Liver (tissue), 9 donors: ENCODE measurements around the gene COPS9. TPM values are rescaled to one million over a fixed set of nuclear protein-coding genes. Genes with fewer than 3 reads are reported as not detected.

Experiments
- DNase-seq: peaks from one replicate; pipeline ENCODE4 v3.0.0-alpha.2; 2017; ENCODE audit warnings: low spot score
- H3K27ac ChIP-seq, 2 donors: one replicate each; pipeline ENCODE4 v1.7.0; 2013; ENCODE audit warnings: inconsistent platforms in 2 of 2, low read length in 2 of 2, control low read depth in 1 of 2, low read depth in 1 of 2, mild to moderate bottlenecking in 1 of 2
- H3K27me3 ChIP-seq, 4 donors: one replicate each; pipeline versions ENCODE4 v1.6.1 to v1.7.0; 2013; ENCODE audit warnings: low read length in 3 of 4, inconsistent platforms in 1 of 4, mild to moderate bottlenecking in 1 of 4, moderate library complexity in 1 of 4; ENCODE audit not compliant: control insufficient read depth in 4 of 4, insufficient read depth in 4 of 4
- H3K36me3 ChIP-seq, 4 donors: one replicate each; pipeline versions ENCODE4 v1.6.1 to v1.7.0; 2013; ENCODE audit warnings: low read length in 3 of 4, mild to moderate bottlenecking in 3 of 4, low read depth in 1 of 4, moderate library complexity in 1 of 4; ENCODE audit not compliant: control insufficient read depth in 4 of 4, insufficient read depth in 3 of 4
- H3K4me1 ChIP-seq, 4 donors: one replicate each; pipeline versions ENCODE4 v1.6.1 to v1.7.0; 2013; ENCODE audit warnings: low read length in 3 of 4, mild to moderate bottlenecking in 3 of 4, moderate library complexity in 1 of 4; ENCODE audit not compliant: control insufficient read depth in 4 of 4, insufficient read depth in 4 of 4
- H3K4me3 ChIP-seq, 3 donors: one replicate each; pipeline versions ENCODE4 v1.6.1 to v1.7.0; 2013; ENCODE audit warnings: low read length in 3 of 3, control low read depth in 1 of 3, low read depth in 1 of 3, mild to moderate bottlenecking in 1 of 3
- H3K9ac ChIP-seq, 2 donors: one replicate each; pipeline ENCODE4 v1.7.0; 2013; ENCODE audit warnings: low read length in 2 of 2, mild to moderate bottlenecking in 2 of 2, moderate library complexity in 2 of 2, control low read depth in 1 of 2, low read depth in 1 of 2
- H3K9me3 ChIP-seq, 4 donors: one replicate each; pipeline versions ENCODE4 v1.6.1 to v1.7.0; 2013; ENCODE audit warnings: low read length in 3 of 4; ENCODE audit not compliant: control insufficient read depth in 4 of 4
- EGR1 ChIP-seq, 2 donors: IDR thresholded peaks; 2 replicates each; pipeline ENCODE4 v1.6.1; 2016 to 2018; ENCODE audit warnings: antibody characterized with exemption in 2 of 2, low read depth in 2 of 2
- FOXA1 ChIP-seq: IDR thresholded peaks from 2 replicates; pipeline ENCODE4 v1.6.1; 2016; ENCODE audit warnings: antibody characterized with exemption
- FOXA2 ChIP-seq: IDR thresholded peaks from 2 replicates; pipeline ENCODE4 v1.6.1; 2016; ENCODE audit warnings: antibody characterized with exemption
- GABPA ChIP-seq, 2 donors: IDR thresholded peaks in 1 of 2; conservative IDR thresholded peaks in 1 of 2; 2 replicates each; pipeline ENCODE4 v1.6.1; 2016; ENCODE audit warnings: antibody characterized with exemption in 2 of 2, mild to moderate bottlenecking in 1 of 2, moderate library complexity in 1 of 2
- HNF4A ChIP-seq, 2 donors: conservative IDR thresholded peaks; 2 replicates each; pipeline ENCODE4 v1.6.1; 2016; ENCODE audit warnings: antibody characterized with exemption in 2 of 2, mild to moderate bottlenecking in 2 of 2
- JUND ChIP-seq, 2 donors: IDR thresholded peaks; 2 replicates each; pipeline ENCODE4 v1.6.1; 2016; ENCODE audit warnings: antibody characterized with exemption in 2 of 2
- NR2F2 ChIP-seq: IDR thresholded peaks from 2 replicates; pipeline ENCODE4 v1.6.1; 2016; ENCODE audit warnings: antibody characterized with exemption
- RAD21 ChIP-seq, 2 donors: IDR thresholded peaks; 2 replicates each; pipeline ENCODE4 v1.6.1; 2016; ENCODE audit warnings: antibody characterized with exemption in 2 of 2, mild to moderate bottlenecking in 2 of 2
- REST ChIP-seq: IDR thresholded peaks from 2 replicates; pipeline ENCODE4 v1.6.1; 2016; ENCODE audit warnings: antibody characterized with exemption, mild to moderate bottlenecking
- RXRA ChIP-seq, 2 donors: IDR thresholded peaks; 2 replicates each; pipeline ENCODE4 v1.6.1; 2017 to 2018; ENCODE audit warnings: antibody characterized with exemption in 2 of 2, mild to moderate bottlenecking in 1 of 2
- SP1 ChIP-seq: IDR thresholded peaks from 2 replicates; pipeline ENCODE4 v1.6.1; 2018; ENCODE audit warnings: antibody characterized with exemption, mild to moderate bottlenecking
- TAF1 ChIP-seq: conservative IDR thresholded peaks from 2 replicates; pipeline ENCODE4 v1.6.1; 2016; ENCODE audit warnings: antibody characterized with exemption, mild to moderate bottlenecking
- YY1 ChIP-seq: IDR thresholded peaks from 2 replicates; pipeline ENCODE4 v1.6.1; 2016; ENCODE audit warnings: antibody characterized with exemption, mild to moderate bottlenecking
- ZBTB33 ChIP-seq: IDR thresholded peaks from 2 replicates; pipeline ENCODE4 v1.6.1; 2016; ENCODE audit warnings: antibody characterized with exemption
- WGBS: extraction: QIAGEN DNeasy Blood & Tissue Kit; methylation state at CpG from one replicate; pipeline ENCODE4 v1.1.7; 2013; 5-methylcytosine and 5-hydroxymethylcytosine counted together
- polyA plus RNA-seq, 2 donors: library from polyadenylated mRNA; stranded (reverse) in 1 of 2; unstranded in 1 of 2; fragments of 200-250 nt in 1 of 2; fragments of >200 nt in 1 of 2; fragmentation: Nextera tagmentation in 1 of 2; extraction: Ambion mirVana in 1 of 2; gene quantifications; one replicate each; pipeline versions ENCODE4 v1.2.1 to v1.2.3, GENCODE V29; 2013 to 2015
- total RNA-seq, 2 donors: library from RNA; depleted of rRNA; stranded (reverse); fragments of >200 nt; gene quantifications; one replicate each; pipeline ENCODE4 v1.2.3, GENCODE V29; 2014
- TF ChIP-seq, protein P1 (sequence below): IDR thresholded peaks from 2 replicates; pipeline ENCODE4 v1.6.1; 2016; ENCODE audit warnings: antibody characterized with exemption
- TF ChIP-seq, protein P2 (sequence below): fragments of 150-350 bp; IDR thresholded peaks from 2 replicates; pipeline ENCODE4 v1.5.1; 2017; ENCODE audit warnings: improper control_type of control experiment, low read depth, low read length; ENCODE audit not compliant: missing input control
- TF ChIP-seq, protein P3 (sequence below): IDR thresholded peaks from 2 replicates; pipeline ENCODE4 v1.6.1; 2016; ENCODE audit warnings: antibody characterized with exemption
- donor health status: healthy.
- donor health status: healthy.
- donor health status: healthy.
- donor health status: healthy.
- donor health status: healthy.

Gene COPS9
- total and polyA plus RNA-seq, 4 donors: 12.9 to 138 (median 79.6) TPM

DNA sequence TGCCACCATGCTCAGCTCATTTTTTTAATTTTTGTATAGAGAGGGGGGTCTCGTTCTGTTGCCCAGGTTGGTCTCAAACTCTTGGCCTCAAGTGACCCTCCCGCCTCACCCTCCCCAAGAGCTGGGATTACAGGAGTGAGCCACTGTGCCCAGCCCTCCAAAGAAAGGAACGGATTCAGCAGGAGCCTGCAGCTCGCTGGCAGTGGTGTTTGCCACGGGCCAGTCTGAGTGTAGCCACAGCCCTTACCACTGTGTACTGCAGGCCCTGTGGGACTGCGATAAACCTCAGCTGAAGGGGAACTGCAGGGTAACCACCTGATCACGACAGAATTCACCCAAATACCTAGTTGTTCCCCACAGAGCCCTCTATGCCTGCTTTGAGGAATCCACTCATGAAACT is 6.8 kb downstream of the COPS9 start:
- H3K27me3 ChIP-seq: no peaks in the 10 kb centered on the region
- 94% methylated on average over 7 of the region's 7 CpGs for WGBS
- no peaks in the 10 kb centered on the region for H3K9me3 ChIP-seq
- TF ChIP-seq HNF4A (conservative IDR thresholded peaks at IDR 0.05) (no peak), RAD21 (IDR thresholded peaks at IDR 0.05) (no peak), SP1 (no peak), EGR1 (IDR thresholded peaks at IDR 0.05; ENCODE audit: low read depth in 2 of 2) (no peak), YY1 (no peak), FOXA1 (no peak), RXRA (IDR thresholded peaks at IDR 0.05) (no peak), ZBTB33 (no peak)
- TF ChIP-seq, protein P1, sequence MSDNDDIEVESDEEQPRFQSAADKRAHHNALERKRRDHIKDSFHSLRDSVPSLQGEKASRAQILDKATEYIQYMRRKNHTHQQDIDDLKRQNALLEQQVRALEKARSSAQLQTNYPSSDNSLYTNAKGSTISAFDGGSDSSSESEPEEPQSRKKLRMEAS: no peak
- TF ChIP-seq, protein P2, sequence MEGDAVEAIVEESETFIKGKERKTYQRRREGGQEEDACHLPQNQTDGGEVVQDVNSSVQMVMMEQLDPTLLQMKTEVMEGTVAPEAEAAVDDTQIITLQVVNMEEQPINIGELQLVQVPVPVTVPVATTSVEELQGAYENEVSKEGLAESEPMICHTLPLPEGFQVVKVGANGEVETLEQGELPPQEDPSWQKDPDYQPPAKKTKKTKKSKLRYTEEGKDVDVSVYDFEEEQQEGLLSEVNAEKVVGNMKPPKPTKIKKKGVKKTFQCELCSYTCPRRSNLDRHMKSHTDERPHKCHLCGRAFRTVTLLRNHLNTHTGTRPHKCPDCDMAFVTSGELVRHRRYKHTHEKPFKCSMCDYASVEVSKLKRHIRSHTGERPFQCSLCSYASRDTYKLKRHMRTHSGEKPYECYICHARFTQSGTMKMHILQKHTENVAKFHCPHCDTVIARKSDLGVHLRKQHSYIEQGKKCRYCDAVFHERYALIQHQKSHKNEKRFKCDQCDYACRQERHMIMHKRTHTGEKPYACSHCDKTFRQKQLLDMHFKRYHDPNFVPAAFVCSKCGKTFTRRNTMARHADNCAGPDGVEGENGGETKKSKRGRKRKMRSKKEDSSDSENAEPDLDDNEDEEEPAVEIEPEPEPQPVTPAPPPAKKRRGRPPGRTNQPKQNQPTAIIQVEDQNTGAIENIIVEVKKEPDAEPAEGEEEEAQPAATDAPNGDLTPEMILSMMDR: no peak
- DNase-seq: no peak
- no peak overlapping the region for H3K27ac ChIP-seq
- peaks cover 0 to 1% (median under 1%) of the 10 kb centered on the region in 4 donors for H3K4me1 ChIP-seq
- no peak overlapping the region for H3K4me3 ChIP-seq
- H3K9ac ChIP-seq: no peak overlapping the region
- peaks cover 8 to 65% (median 33%) of the 10 kb centered on the region in 4 donors for H3K36me3 ChIP-seq

DNA sequence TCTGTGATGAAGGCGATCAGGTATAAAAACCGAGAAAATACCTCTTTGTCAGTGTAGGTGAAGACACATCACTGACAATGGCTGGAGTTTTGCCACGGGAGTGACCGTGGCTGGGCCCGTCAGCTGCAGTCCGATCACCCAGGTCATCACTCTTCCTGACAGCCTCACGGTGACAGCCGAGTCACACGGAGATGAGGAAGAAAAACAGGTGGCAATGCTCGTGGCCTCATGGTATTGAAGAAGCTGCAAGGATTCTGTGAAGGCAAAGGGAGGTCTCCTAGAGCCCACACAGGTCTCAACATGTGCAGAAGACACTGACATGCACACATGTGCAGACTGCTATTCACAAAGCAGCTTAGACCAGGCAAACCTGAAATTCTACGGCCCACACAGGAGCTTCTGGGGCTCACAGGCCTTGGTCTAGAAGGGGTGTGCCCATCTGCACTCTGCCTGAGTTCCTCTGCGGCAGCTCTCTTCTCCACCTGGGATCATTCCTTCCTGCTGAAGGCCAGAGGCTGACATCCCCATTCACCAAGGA is 7.4 kb downstream of the COPS9 start:
- H3K4me3 ChIP-seq: no peak overlapping the region
- H3K36me3 ChIP-seq: peaks cover 8 to 65% (median 32%) of the 10 kb centered on the region in 4 donors
- no peaks in the 10 kb centered on the region for H3K9me3 ChIP-seq
- 95% methylated on average over 12 of the region's 12 CpGs for WGBS
- no peak for DNase-seq
- no peak overlapping the region for H3K9ac ChIP-seq
- H3K27me3 ChIP-seq: no peaks in the 10 kb centered on the region
- TF ChIP-seq TAF1: no peak
- TF ChIP-seq HNF4A (conservative IDR thresholded peaks at IDR 0.05): no peak
- TF ChIP-seq FOXA2: no peak
- TF ChIP-seq ZBTB33: no peak
- TF ChIP-seq EGR1 (IDR thresholded peaks at IDR 0.05; ENCODE audit: low read depth in 2 of 2): no peak
- TF ChIP-seq, protein P2: no peak
- no peak for TF ChIP-seq GABPA (IDR thresholded peaks at IDR 0.05 in 1 of 2, conservative IDR thresholded peaks at IDR 0.05 in 1 of 2)
- TF ChIP-seq NR2F2: no peak
- TF ChIP-seq REST: no peak
- TF ChIP-seq, protein P1: no peak
- no peak for TF ChIP-seq RXRA (IDR thresholded peaks at IDR 0.05)
- TF ChIP-seq FOXA1: no peak
- TF ChIP-seq YY1: no peak
- TF ChIP-seq, protein P3, sequence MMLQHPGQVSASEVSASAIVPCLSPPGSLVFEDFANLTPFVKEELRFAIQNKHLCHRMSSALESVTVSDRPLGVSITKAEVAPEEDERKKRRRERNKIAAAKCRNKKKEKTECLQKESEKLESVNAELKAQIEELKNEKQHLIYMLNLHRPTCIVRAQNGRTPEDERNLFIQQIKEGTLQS: no peak
- no peak for TF ChIP-seq SP1
- no peak for TF ChIP-seq JUND (IDR thresholded peaks at IDR 0.05)
- no peak overlapping the region for H3K27ac ChIP-seq
- H3K4me1 ChIP-seq: no peaks in the 10 kb centered on the region
